Measurements from ENCODE around the gene AGT.

Gene AGT

GRCh38 chr1:230704830-230705229 is 9.1 kb downstream of the AGT start:
- Histone ChIP-seq H3K79me2 (ENCODE audit: insufficient read depth, low read length) (no peaks in the 10 kb centered on the region), H3K4me1 (ENCODE audit: insufficient read depth, low read length) (no peaks in the 10 kb centered on the region), H2AFZ (ENCODE audit: low read depth, low read length) (no peak overlapping the region), H4K20me1 (ENCODE audit: insufficient read depth, low read length) (no peaks in the 10 kb centered on the region), H3K4me3 (ENCODE audit: low read depth in 1 of 2, low read length in 2 of 2) (no peak overlapping the region), H3K9ac (ENCODE audit: low read depth, low read length) (no peak overlapping the region), H3K9me3 (ENCODE audit: insufficient read depth, low read length, severe bottlenecking) (no peaks in the 10 kb centered on the region), H3K27ac (ENCODE audit: low read length) (no peak overlapping the region), H3K27me3 (ENCODE audit: insufficient read depth, low read length, poor library complexity) (peaks cover 13% of the 10 kb centered on the region), H3K36me3 (ENCODE audit: insufficient read depth, low read length) (no peaks in the 10 kb centered on the region), H3K4me2 (ENCODE audit: insufficient read depth, low read length) (no peak overlapping the region)
- no peak for TF ChIP-seq EZH2 (IDR thresholded peaks at IDR 0.05; ENCODE audit: borderline replicate concordance, low read depth, low read length, severe bottlenecking)
- no peak for TF ChIP-seq CTCF (IDR thresholded peaks at IDR 0.05; ENCODE audit: borderline replicate concordance, extremely low read depth, low read length, poor library complexity, severe bottlenecking)
- ATAC-seq (ENCODE audit: insufficient read depth, low read depth) (no peak), DNase-seq (no peak)

- Histone ChIP-seq H2AFZ (ENCODE audit: low read depth, low read length) (no peak overlapping the region), H3K27me3 (ENCODE audit: insufficient read depth, low read length, poor library complexity) (peaks cover 13% of the 10 kb centered on the region), H3K9me3 (ENCODE audit: insufficient read depth, low read length, severe bottlenecking) (no peaks in the 10 kb centered on the region), H4K20me1 (ENCODE audit: insufficient read depth, low read length) (no peaks in the 10 kb centered on the region), H3K9ac (ENCODE audit: low read depth, low read length) (no peak overlapping the region), H3K27ac (ENCODE audit: low read length) (no peak overlapping the region), H3K4me2 (ENCODE audit: insufficient read depth, low read length) (no peak overlapping the region), H3K36me3 (ENCODE audit: insufficient read depth, low read length) (no peaks in the 10 kb centered on the region), H3K4me3 (ENCODE audit: low read depth in 1 of 2, low read length in 2 of 2) (no peak overlapping the region), H3K4me1 (ENCODE audit: insufficient read depth, low read length) (no peaks in the 10 kb centered on the region), H3K79me2 (ENCODE audit: insufficient read depth, low read length) (no peaks in the 10 kb centered on the region)
- TF ChIP-seq EZH2 (IDR thresholded peaks at IDR 0.05; ENCODE audit: borderline replicate concordance, low read depth, low read length, severe bottlenecking), result no peak
- TF ChIP-seq CTCF (IDR thresholded peaks at IDR 0.05; ENCODE audit: borderline replicate concordance, extremely low read depth, low read length, poor library complexity, severe bottlenecking), result no peak
- DNase-seq, result no peak
- ATAC-seq (ENCODE audit: insufficient read depth, low read depth), result no peak
These were observed 10.1 kb downstream of the AGT start for GRCh38 chr1:230703679-230704385.

GRCh38 chr1:230702934-230703678 is 10.8 kb downstream of the AGT start:
- Histone ChIP-seq H3K4me1 (ENCODE audit: insufficient read depth, low read length) (no peaks in the 10 kb centered on the region), H3K4me2 (ENCODE audit: insufficient read depth, low read length) (no peak overlapping the region), H3K36me3 (ENCODE audit: insufficient read depth, low read length) (no peaks in the 10 kb centered on the region), H3K9me3 (ENCODE audit: insufficient read depth, low read length, severe bottlenecking) (no peaks in the 10 kb centered on the region), H3K27me3 (ENCODE audit: insufficient read depth, low read length, poor library complexity) (peaks cover 13% of the 10 kb centered on the region), H4K20me1 (ENCODE audit: insufficient read depth, low read length) (no peaks in the 10 kb centered on the region), H3K27ac (ENCODE audit: low read length) (no peak overlapping the region), H2AFZ (ENCODE audit: low read depth, low read length) (no peak overlapping the region), H3K79me2 (ENCODE audit: insufficient read depth, low read length) (no peaks in the 10 kb centered on the region), H3K9ac (ENCODE audit: low read depth, low read length) (no peak overlapping the region), H3K4me3 (ENCODE audit: low read depth in 1 of 2, low read length in 2 of 2) (no peak overlapping the region)
- DNase-seq (no peak), ATAC-seq (ENCODE audit: insufficient read depth, low read depth) (no peak)
- TF ChIP-seq EZH2 (IDR thresholded peaks at IDR 0.05; ENCODE audit: borderline replicate concordance, low read depth, low read length, severe bottlenecking) (no peak), CTCF (IDR thresholded peaks at IDR 0.05; ENCODE audit: borderline replicate concordance, extremely low read depth, low read length, poor library complexity, severe bottlenecking) (no peak)

All from DND-41 (cell line).